Endothelial cell of umbilical vein (primary cell): ENCODE results near the gene EZR. TPM values are rescaled to one million over a fixed set of nuclear protein-coding genes. Genes with fewer than 3 reads are reported as not detected.

Source experiments
- BruUV-seq: library from RNA; stranded (reverse); fragments of 400-500 nt; replicated peaks from 2 replicates; lab custom pipeline; 2021; lab: Mats Ljungman, UMichigan
- CTCF ChIA-PET: fragments of 300-600, 350-600 bp; sonication (Branson Sonifier 250); formaldehyde crosslinking; loops from one replicate; lab custom pipeline; 2021; ENCODE audit warnings: antibody characterized with exemption, inconsistent platforms; lab: Charles Lee
- POLR2A ChIA-PET: fragments of 300-600, 350-600 bp; sonication (Branson Sonifier 250); formaldehyde crosslinking; loops from one replicate; lab custom pipeline; 2021; ENCODE audit warnings: antibody characterized with exemption, inconsistent platforms; lab: Charles Lee
- DNase-seq: peaks from one replicate; pipeline ENCODE4 v3.0.0-alpha.2; 2011; ENCODE audit warnings: low read depth, low spot score
- FAIRE-seq: peaks from 2 replicates; lab custom pipeline; 2011; peaks lifted over from hg19 to GRCh38; lab: Jason Lieb, UNC
- H2AFZ ChIP-seq: 2 replicates; pipeline ENCODE4 v1.6.0; 2012; ENCODE audit warnings: low read depth, low read length, control low read depth, inconsistent platforms
- H3K27ac ChIP-seq: 2 replicates; pipeline ENCODE4 v1.5.1; 2011; ENCODE audit warnings: low read depth, mild to moderate bottlenecking, control low read depth, low read length, moderate library complexity; ENCODE audit not compliant: insufficient read depth
- H3K27me3 ChIP-seq, 2 experiments: 2 replicates each; pipeline versions ENCODE4 v1.6.0 to v1.6.1; 2011; ENCODE audit warnings: low read length in 2 of 2, mixed read lengths in 1 of 2; ENCODE audit not compliant: control insufficient read depth in 2 of 2, insufficient read depth in 2 of 2
- H3K36me3 ChIP-seq, 2 experiments: 2 replicates in 1 of 2; 3 replicates in 1 of 2; pipeline ENCODE4 v1.5.1; 2011; ENCODE audit warnings: low read length in 2 of 2, mild to moderate bottlenecking in 1 of 2, moderate library complexity in 1 of 2; ENCODE audit not compliant: control insufficient read depth in 2 of 2, insufficient read depth in 2 of 2; ENCODE audit errors: extremely low read depth in 1 of 2
- H3K4me1 ChIP-seq: 3 replicates; pipeline ENCODE4 v1.5.1; 2011; ENCODE audit warnings: mild to moderate bottlenecking, low read length; ENCODE audit not compliant: control insufficient read depth, insufficient read depth; ENCODE audit errors: extremely low read depth
- H3K4me2 ChIP-seq: 2 replicates; pipeline ENCODE4 v1.6.1; 2011; ENCODE audit warnings: low read length, control low read depth, mixed read lengths; ENCODE audit not compliant: insufficient read depth
- H3K4me3 ChIP-seq, 3 experiments: fragments of 200-600 bp in 1 of 3; sonication (generic), shearing (Covaris generic) in 1 of 3; replicated peaks in 1 of 3; 2 replicates each; pipeline ENCODE4 v1.5.1; 2011 to 2016; ENCODE audit warnings: control low read depth in 3 of 3, low read length in 3 of 3, mild to moderate bottlenecking in 2 of 3, inconsistent platforms in 1 of 3, low read depth in 1 of 3, moderate library complexity in 1 of 3; ENCODE audit not compliant: insufficient read depth in 1 of 3
- H3K79me2 ChIP-seq: 2 replicates; pipeline ENCODE4 v1.6.0; 2012; ENCODE audit warnings: low read length, inconsistent platforms; ENCODE audit not compliant: control insufficient read depth, insufficient read depth
- H3K9ac ChIP-seq: replicated peaks from 2 replicates; pipeline ENCODE3; 2011; ENCODE audit warnings: low read length, control low read depth; ENCODE audit not compliant: insufficient read depth; ENCODE audit errors: extremely low read depth
- H3K9me1 ChIP-seq: replicated peaks from 3 replicates; pipeline ENCODE4 v1.6.0; 2011; ENCODE audit warnings: mild to moderate bottlenecking, low read length; ENCODE audit not compliant: control insufficient read depth, insufficient read depth; ENCODE audit errors: extremely low read depth
- H3K9me3 ChIP-seq: replicated peaks from 2 replicates; pipeline ENCODE4 v1.5.1; 2012; ENCODE audit warnings: low read length, inconsistent platforms; ENCODE audit not compliant: control insufficient read depth, insufficient read depth
- H4K20me1 ChIP-seq: replicated peaks from 2 replicates; pipeline ENCODE3; 2011; ENCODE audit warnings: mild to moderate bottlenecking, low read length; ENCODE audit not compliant: control insufficient read depth, insufficient read depth; ENCODE audit errors: extremely low read depth
- CTCF ChIP-seq, 2 donors: IDR thresholded peaks; 1 replicate in 1 of 2; 2 replicates in 1 of 2; pipeline ENCODE4 v1.5.1; 2011; ENCODE audit warnings: low read length in 2 of 2, mild to moderate bottlenecking in 2 of 2, moderate library complexity in 2 of 2, control low read depth in 1 of 2, inconsistent platforms in 1 of 2, low read depth in 1 of 2; ENCODE audit not compliant: insufficient read depth in 1 of 2; ENCODE audit errors: extremely low read depth in 1 of 2
- EZH2 ChIP-seq: IDR thresholded peaks from 2 replicates; pipeline ENCODE4 v1.6.1; 2012; ENCODE audit warnings: borderline replicate concordance, low read depth, mild to moderate bottlenecking, moderate library complexity, low read length, inconsistent platforms; ENCODE audit not compliant: severe bottlenecking
- FOS ChIP-seq: IDR thresholded peaks from 2 replicates; pipeline ENCODE4 v1.6.1; 2011; ENCODE audit warnings: mild to moderate bottlenecking, low read length, moderate library complexity, borderline replicate concordance; ENCODE audit not compliant: insufficient read depth
- GATA2 ChIP-seq: IDR thresholded peaks from 2 replicates; pipeline ENCODE4 v1.7.0; 2011; ENCODE audit warnings: low read depth, mild to moderate bottlenecking, moderate library complexity, mixed read lengths, low read length; ENCODE audit not compliant: insufficient read length, insufficient read depth
- JUN ChIP-seq: IDR thresholded peaks from 2 replicates; pipeline ENCODE4 v1.6.1; 2011; ENCODE audit warnings: borderline replicate concordance, low read depth; ENCODE audit not compliant: insufficient read length, insufficient read depth
- MAX ChIP-seq: IDR thresholded peaks from 2 replicates; pipeline ENCODE4 v1.6.1; 2011; ENCODE audit not compliant: insufficient read depth, insufficient read length
- MYC ChIP-seq: IDR thresholded peaks from one replicate; pipeline ENCODE4 v1.6.1; 2011; ENCODE audit warnings: mild to moderate bottlenecking, low read depth, low read length
- POLR2A ChIP-seq: IDR thresholded peaks from 2 replicates; pipeline ENCODE4 v1.6.1; 2012; ENCODE audit warnings: low read depth, mild to moderate bottlenecking, control low read depth, low read length
- POLR2AphosphoS5 ChIP-seq: IDR thresholded peaks from 2 replicates; pipeline ENCODE4 v1.6.1; 2012; ENCODE audit warnings: low read depth, mild to moderate bottlenecking, control low read depth, low read length, moderate library complexity; ENCODE audit not compliant: insufficient read depth
- dilution Hi-C: fragments of 300-500 bp; cut with MboI; formaldehyde crosslinking; loops from one replicate; pipeline ENCODE4 v1.15.0; 2019; ENCODE audit warnings: low sequenced_read_pairs; ENCODE audit not compliant: extremely low pct_ligation_motif_present
- intact Hi-C: fragments of 100-400 bp; cut with micrococcal nuclease; formaldehyde crosslinking; loops from one replicate; pipeline ENCODE4 v1.10.0; 2022
- polyA plus RNA-seq, 4 experiments: library from polyadenylated mRNA; depleted of rRNA in 3 of 4; stranded (reverse) in 3 of 4; unstranded in 1 of 4; fragments of >200 nt; gene quantifications; 2 replicates each; pipeline versions ENCODE4 v1.2.1 to v1.2.3, GENCODE V29; 2011 to 2012; ENCODE audit warnings: missing spikeins in 1 of 4
- total RNA-seq: library from RNA; stranded (reverse); gene quantifications from 2 replicates; pipeline ENCODE4 v1.2.3, GENCODE V29; 2021

The EZR gene
- total and polyA plus RNA-seq, 2 donors (not counting 3 experiments of a cell fraction or from before 2014, with no cell fraction given) = 58.5 to 108 TPM

DNA sequence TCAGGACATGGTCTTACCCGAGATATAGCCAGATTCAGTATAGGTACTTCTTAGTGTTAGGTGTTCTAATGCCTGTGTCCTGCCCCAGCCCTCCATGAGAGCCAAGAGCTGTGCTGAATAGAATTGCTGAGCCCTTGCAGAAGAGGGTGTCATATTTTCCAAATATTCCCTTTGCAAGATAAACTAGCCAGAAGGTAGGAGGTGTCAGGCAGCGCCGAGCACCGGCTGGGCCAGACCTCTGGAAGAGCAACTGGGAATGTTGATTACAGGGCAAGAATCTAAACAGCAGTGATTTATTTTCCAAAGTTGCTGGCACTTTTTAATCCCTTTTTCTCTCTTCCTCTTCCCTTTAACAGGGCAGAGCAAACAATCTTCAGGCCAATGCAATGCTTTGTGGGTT, 37.1 kb upstream of the EZR start:
- BruUV-seq = no TSS peak

More for the DNA sequence above, 37.1 kb upstream of the EZR start:
- dilution Hi-C loops (no loop called here), intact Hi-C loops (no loop called here)
- no peaks in the 10 kb centered on the region for H4K20me1 ChIP-seq
- no peak overlapping the region for H3K4me2 ChIP-seq
- H3K9me3 ChIP-seq = no peaks in the 10 kb centered on the region
- FAIRE-seq (no peak), DNase-seq (no peak)
- POLR2A ChIA-PET = no interaction called here
- H3K27ac ChIP-seq = no peak overlapping the region
- peaks cover 14% of the 10 kb centered on the region for H3K4me1 ChIP-seq
- H3K9ac ChIP-seq = no peak overlapping the region
- H3K36me3 ChIP-seq = no peaks in the 10 kb centered on the region
- CTCF ChIA-PET = no interaction called here
- H3K4me3 ChIP-seq = no peak overlapping the region
- no peaks in the 10 kb centered on the region for H3K27me3 ChIP-seq
- H3K79me2 ChIP-seq = no peaks in the 10 kb centered on the region
- H3K9me1 ChIP-seq = no peaks in the 10 kb centered on the region
- no peak overlapping the region for H2AFZ ChIP-seq
- no peak for TF ChIP-seq CTCF (IDR thresholded peaks at IDR 0.05; ENCODE audit: extremely low read depth in 1 of 2, insufficient read depth in 1 of 2, low read depth in 1 of 2, low read length in 2 of 2)
- TF ChIP-seq POLR2AphosphoS5 = no peak
- TF ChIP-seq MAX = no peak
- TF ChIP-seq EZH2 = no peak
- no peak for TF ChIP-seq FOS
- TF ChIP-seq MYC = no peak
- no peak for TF ChIP-seq GATA2
- TF ChIP-seq POLR2A = no peak
- no peak for TF ChIP-seq JUN
